Common myeloid progenitor, CD34-positive (primary cell): ENCODE measurements around the gene SETD3.

Source experiments
- CTCF ChIA-PET: fragments of 350-600 bp; sonication (Branson Sonifier 250); formaldehyde crosslinking; loops from one replicate; lab custom pipeline; 2021; ENCODE audit warnings: antibody characterized with exemption; lab: Charles Lee
- POLR2A ChIA-PET: fragments of 350-600 bp; sonication (Branson Sonifier 250); formaldehyde crosslinking; loops from one replicate; lab custom pipeline; 2021; ENCODE audit warnings: antibody characterized with exemption; lab: Charles Lee
- DNase-seq, 3 donors: peaks; one replicate each; pipeline versions ENCODE4 v3.0.0 to v3.0.0-alpha.2; 2013
- H3K27ac ChIP-seq, 2 experiments: 1 replicate in 1 of 2; 2 replicates in 1 of 2; pipeline ENCODE4 v1.7.0; 2013; ENCODE audit warnings: inconsistent platforms in 2 of 2, low read length in 2 of 2, mild to moderate bottlenecking in 2 of 2, low read depth in 1 of 2, moderate library complexity in 1 of 2; ENCODE audit not compliant: severe bottlenecking in 2 of 2, insufficient read depth in 1 of 2, poor library complexity in 1 of 2
- H3K27me3 ChIP-seq, 5 experiments: replicated peaks in 2 of 5; 1 replicate in 3 of 5; 2 replicates in 2 of 5; pipeline versions ENCODE4 v1.6.1 to v1.7.0; 2013; ENCODE audit warnings: low read length in 4 of 5, mild to moderate bottlenecking in 2 of 5, moderate library complexity in 2 of 5, inconsistent platforms in 1 of 5; ENCODE audit not compliant: insufficient read depth in 5 of 5, control insufficient read depth in 4 of 5
- H3K36me3 ChIP-seq, 4 experiments: 1 replicate in 2 of 4; 2 replicates in 2 of 4; pipeline versions ENCODE4 v1.6.1 to v1.7.0; 2013; ENCODE audit warnings: low read length in 3 of 4, control low read depth in 1 of 4, mild to moderate bottlenecking in 1 of 4; ENCODE audit not compliant: control insufficient read depth in 4 of 4, insufficient read depth in 4 of 4
- H3K4me1 ChIP-seq, 4 experiments: 1 replicate in 3 of 4; 2 replicates in 1 of 4; pipeline versions ENCODE4 v1.6.1 to v1.7.1; 2013; ENCODE audit warnings: low read length in 3 of 4, mild to moderate bottlenecking in 3 of 4, control low read depth in 1 of 4, inconsistent platforms in 1 of 4, moderate library complexity in 1 of 4; ENCODE audit not compliant: control insufficient read depth in 4 of 4, insufficient read depth in 4 of 4; ENCODE audit errors: control extremely low read depth in 1 of 4
- H3K4me3 ChIP-seq, 7 experiments: 1 replicate in 4 of 7; 2 replicates in 3 of 7; pipeline versions ENCODE4 v1.5.1 to v1.7.0; 2013; ENCODE audit warnings: mild to moderate bottlenecking in 7 of 7, low read length in 6 of 7, moderate library complexity in 6 of 7, inconsistent platforms in 2 of 7, low read depth in 2 of 7, control low read depth in 1 of 7; ENCODE audit not compliant: insufficient read depth in 4 of 7, control insufficient read depth in 1 of 7; ENCODE audit errors: extremely low read depth in 1 of 7
- H3K9me3 ChIP-seq, 5 experiments: 1 replicate in 4 of 5; 2 replicates in 1 of 5; pipeline versions ENCODE4 v1.6.1 to v1.7.1; 2013; ENCODE audit warnings: low read length in 4 of 5, mild to moderate bottlenecking in 2 of 5, inconsistent platforms in 1 of 5, low read depth in 1 of 5, moderate library complexity in 1 of 5; ENCODE audit not compliant: control insufficient read depth in 4 of 5, insufficient read depth in 2 of 5; ENCODE audit errors: control extremely low read depth in 1 of 5
- WGBS: methylation state at CpG from one replicate; pipeline ENCODE4 v1.1.5; 2013; ENCODE audit not compliant: insufficient coverage; 5-methylcytosine and 5-hydroxymethylcytosine counted together

SETD3 gene

GRCh38 chr14:99512110-99512449 is 31.4 kb upstream of the SETD3 start:
- POLR2A ChIA-PET = interaction anchor here (0.5 kb wide), 1 partner anchor 340 kb away, joined by 3 read pairs; no protein-coding TSS in a partner anchor
- H3K36me3 ChIP-seq = peaks cover 13 to 55% (median 48%) of the 10 kb centered on the region in 4 experiments
- H3K27me3 ChIP-seq = no peaks in the 10 kb centered on the region
- H3K4me1 ChIP-seq = no peaks in the 10 kb centered on the region
- no peaks in the 10 kb centered on the region for H3K9me3 ChIP-seq
- no peak for DNase-seq
- H3K4me3 ChIP-seq = no peak overlapping the region
- CTCF ChIA-PET = interaction anchor here (0.6 to 1.1 kb wide), 2 partner anchors 18 to 373 kb away, joined by 3 read pairs; no protein-coding TSS in a partner anchor
- 100% methylated on average over 5 of the region's 10 CpGs for WGBS
- H3K27ac ChIP-seq = no peak overlapping the region

- Histone ChIP-seq H3K4me1 (no peaks in the 10 kb centered on the region), H3K27me3 (no peaks in the 10 kb centered on the region), H3K36me3 (peaks cover 13 to 60% (median 53%) of the 10 kb centered on the region in 4 experiments), H3K4me3 (no peak overlapping the region), H3K27ac (no peak overlapping the region), H3K9me3 (no peaks in the 10 kb centered on the region)
- DNase-seq = no peak
- POLR2A ChIA-PET = interaction anchor here (0.5 kb wide), 1 partner anchor 341 kb away, joined by 3 read pairs; no protein-coding TSS in a partner anchor
- 95% methylated on average over 9 of the region's 12 CpGs for WGBS
- CTCF ChIA-PET = interaction anchor here (1.1 kb wide), 1 partner anchor 18 kb away, joined by 3 read pairs; no protein-coding TSS in a partner anchor
Observed at GRCh38 chr14:99511421-99512109, 30.9 kb upstream of the SETD3 start.

GRCh38 chr14:99510556-99511139 is 30.0 kb upstream of the SETD3 start:
- no peaks in the 10 kb centered on the region for H3K4me1 ChIP-seq
- WGBS = 96% methylated on average over 11 of the region's 15 CpGs
- no peaks in the 10 kb centered on the region for H3K9me3 ChIP-seq
- peaks cover 13 to 69% (median 61%) of the 10 kb centered on the region in 4 experiments for H3K36me3 ChIP-seq
- H3K27me3 ChIP-seq = no peaks in the 10 kb centered on the region
- ChIA-PET CTCF (interaction anchor here (0.6 kb wide), 1 partner anchor 124 kb away, joined by 3 read pairs; no protein-coding TSS in a partner anchor), POLR2A (no interaction called here)
- no peak for DNase-seq
- H3K27ac ChIP-seq = no peak overlapping the region
- no peak overlapping the region for H3K4me3 ChIP-seq

DNA sequence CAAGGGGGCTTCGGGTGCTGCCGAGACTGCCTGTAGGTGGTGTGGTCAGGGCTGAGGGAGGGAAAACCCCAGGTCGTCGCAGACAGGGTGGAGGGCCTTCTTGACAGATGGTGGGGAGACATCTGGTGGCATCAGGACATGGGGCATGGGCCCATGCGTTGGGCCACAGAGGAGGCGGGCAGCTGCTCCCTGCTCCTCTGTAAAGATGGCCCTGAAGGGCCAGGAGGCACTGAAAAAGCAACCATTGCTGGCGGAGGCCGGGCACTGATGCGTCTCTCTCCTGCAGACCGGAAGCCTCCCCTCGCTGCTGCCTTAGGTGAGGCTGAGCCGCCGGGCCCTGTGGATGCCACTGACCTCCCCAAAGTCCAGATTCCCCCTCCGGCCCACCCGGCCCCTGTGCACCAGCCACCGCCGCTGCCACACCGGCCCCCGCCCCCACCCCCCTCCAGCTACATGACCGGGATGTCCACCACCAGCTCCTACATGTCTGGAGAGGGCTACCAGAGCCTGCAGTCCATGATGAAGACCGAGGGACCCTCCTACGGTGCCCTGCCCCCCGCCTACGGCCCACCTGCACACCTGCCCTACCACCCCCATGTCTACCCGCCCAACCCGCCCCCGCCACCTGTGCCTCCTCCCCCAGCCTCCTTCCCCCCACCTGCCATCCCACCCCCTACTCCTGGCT is 29.4 kb upstream of the SETD3 start:
- Histone ChIP-seq H3K36me3 (peaks cover 13 to 76% (median 65%) of the 10 kb centered on the region in 4 experiments), H3K4me3 (no peak overlapping the region), H3K27ac (no peak overlapping the region), H3K4me1 (no peaks in the 10 kb centered on the region), H3K9me3 (no peaks in the 10 kb centered on the region), H3K27me3 (no peaks in the 10 kb centered on the region)
- DNase-seq = no peak
- ChIA-PET POLR2A (no interaction called here), CTCF (no interaction called here)
- 97% methylated on average over 9 of the region's 27 CpGs for WGBS

DNA sequence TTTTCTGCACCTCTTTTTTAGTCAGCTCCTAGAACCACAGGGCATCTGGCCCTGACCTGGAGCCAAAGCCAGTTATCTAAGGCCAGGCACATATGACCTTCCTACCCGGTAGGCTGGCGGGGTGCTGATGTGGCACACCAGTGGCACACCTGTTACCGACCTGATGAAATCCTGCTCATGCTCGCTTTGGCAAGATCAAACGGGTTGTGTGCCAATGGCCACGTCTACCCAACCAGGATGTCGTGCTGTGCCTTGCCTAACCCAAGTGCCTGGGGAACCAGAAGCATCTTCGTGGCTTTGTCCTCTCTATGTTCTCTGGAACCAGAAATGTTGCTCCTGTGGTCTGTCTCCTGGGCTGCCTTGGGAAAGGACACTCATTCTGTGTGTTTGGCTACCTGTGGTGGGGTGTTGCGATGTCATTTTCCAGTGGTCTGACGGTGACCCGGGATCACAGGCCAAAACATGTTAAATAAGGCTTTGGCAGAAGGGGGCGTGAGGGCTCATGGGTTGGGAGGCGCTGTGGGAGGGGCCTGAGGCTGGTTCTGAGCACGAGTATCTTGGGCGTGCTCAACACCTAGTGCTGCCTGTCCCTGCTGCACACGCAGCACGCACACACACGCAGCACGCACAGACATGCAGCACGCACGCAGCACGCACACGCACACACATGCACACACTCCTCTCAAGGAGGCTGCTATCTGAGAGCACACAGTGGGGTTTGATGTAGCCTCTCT is 28.4 kb upstream of the SETD3 start:
- POLR2A ChIA-PET = no interaction called here
- WGBS = 93% methylated on average over 21 of the region's 23 CpGs
- Histone ChIP-seq H3K4me3 (no peak overlapping the region), H3K27ac (no peak overlapping the region), H3K4me1 (no peaks in the 10 kb centered on the region), H3K9me3 (no peaks in the 10 kb centered on the region), H3K36me3 (peaks cover 13 to 83% (median 69%) of the 10 kb centered on the region in 4 experiments), H3K27me3 (no peaks in the 10 kb centered on the region)
- CTCF ChIA-PET = no interaction called here
- DNase-seq = no peak

GRCh38 chr14:99507860-99508640 is 27.4 kb upstream of the SETD3 start:
- Histone ChIP-seq H3K36me3 (peaks cover 13 to 91% (median 72%) of the 10 kb centered on the region in 4 experiments), H3K27ac (no peak overlapping the region), H3K9me3 (no peaks in the 10 kb centered on the region), H3K27me3 (no peaks in the 10 kb centered on the region), H3K4me1 (no peaks in the 10 kb centered on the region), H3K4me3 (no peak overlapping the region)
- POLR2A ChIA-PET = no interaction called here
- DNase-seq = no peak
- CTCF ChIA-PET = interaction anchor here (0.7 kb wide), 1 partner anchor 10 kb away, joined by 3 read pairs; no protein-coding TSS in a partner anchor
- whole genome bisulfite sequencing = 98% methylated on average over 10 of the region's 13 CpGs
